WI38 (cell line): ENCODE measurements around the gene DZIP1.

Experiments
- H3K4me3 ChIP-seq: 2 replicates; pipeline ENCODE4 v1.5.1; 2011; ENCODE audit warnings: low read depth, mild to moderate bottlenecking, control low read depth, low read length
- TF ChIP-seq, protein P1 (sequence below): IDR thresholded peaks from 2 replicates; pipeline ENCODE4 v1.5.1; 2012; ENCODE audit warnings: low read depth, mild to moderate bottlenecking, control low read depth, low read length

The DZIP1 gene

DNA sequence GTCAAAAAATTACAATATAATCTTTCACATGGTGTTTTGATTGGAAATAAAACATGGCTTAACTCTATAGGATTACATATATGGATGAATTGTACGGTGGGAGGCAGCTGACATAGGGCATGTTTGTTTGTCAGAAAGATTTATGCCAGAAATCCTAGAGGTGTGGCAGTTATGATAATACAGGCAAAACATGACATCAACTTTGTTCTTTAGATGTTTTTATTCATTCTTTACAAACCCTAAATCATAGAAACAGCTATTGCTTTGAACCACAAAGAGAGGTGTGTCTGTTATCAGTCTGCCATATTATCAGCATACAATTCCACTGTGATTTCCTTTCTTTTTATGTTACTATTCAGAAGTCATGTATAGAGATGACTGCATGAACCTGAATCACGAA lies 100.2 kb downstream of the DZIP1 start:
- TF ChIP-seq, protein P1, sequence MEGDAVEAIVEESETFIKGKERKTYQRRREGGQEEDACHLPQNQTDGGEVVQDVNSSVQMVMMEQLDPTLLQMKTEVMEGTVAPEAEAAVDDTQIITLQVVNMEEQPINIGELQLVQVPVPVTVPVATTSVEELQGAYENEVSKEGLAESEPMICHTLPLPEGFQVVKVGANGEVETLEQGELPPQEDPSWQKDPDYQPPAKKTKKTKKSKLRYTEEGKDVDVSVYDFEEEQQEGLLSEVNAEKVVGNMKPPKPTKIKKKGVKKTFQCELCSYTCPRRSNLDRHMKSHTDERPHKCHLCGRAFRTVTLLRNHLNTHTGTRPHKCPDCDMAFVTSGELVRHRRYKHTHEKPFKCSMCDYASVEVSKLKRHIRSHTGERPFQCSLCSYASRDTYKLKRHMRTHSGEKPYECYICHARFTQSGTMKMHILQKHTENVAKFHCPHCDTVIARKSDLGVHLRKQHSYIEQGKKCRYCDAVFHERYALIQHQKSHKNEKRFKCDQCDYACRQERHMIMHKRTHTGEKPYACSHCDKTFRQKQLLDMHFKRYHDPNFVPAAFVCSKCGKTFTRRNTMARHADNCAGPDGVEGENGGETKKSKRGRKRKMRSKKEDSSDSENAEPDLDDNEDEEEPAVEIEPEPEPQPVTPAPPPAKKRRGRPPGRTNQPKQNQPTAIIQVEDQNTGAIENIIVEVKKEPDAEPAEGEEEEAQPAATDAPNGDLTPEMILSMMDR = no peak

DNA sequence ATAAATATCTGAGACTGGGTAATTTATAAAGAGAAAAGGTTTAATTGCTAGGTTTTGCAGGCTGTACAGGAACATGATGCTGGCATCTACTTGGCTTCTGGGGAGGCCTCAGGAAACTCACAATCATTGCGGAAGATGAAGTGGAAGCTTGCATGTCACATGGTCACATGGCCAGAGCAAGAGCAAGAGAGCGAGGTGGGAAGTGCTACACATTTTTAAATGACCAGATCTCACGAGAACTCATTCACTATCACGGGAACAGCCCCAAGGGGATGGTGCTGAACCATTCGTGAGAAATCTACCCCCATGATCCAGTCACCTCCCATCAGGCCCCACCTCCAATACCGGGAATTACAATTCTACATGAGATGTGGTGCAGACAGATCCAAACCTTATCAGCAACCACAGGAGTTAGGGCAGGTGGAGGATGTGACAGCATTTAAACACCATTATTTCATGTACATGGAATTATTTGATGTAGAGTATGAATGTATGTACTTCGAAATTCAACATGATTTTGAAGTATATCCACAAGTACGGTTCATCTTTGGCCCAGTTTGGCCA lies 102.5 kb downstream of the DZIP1 start:
- no peak overlapping the region for H3K4me3 ChIP-seq
- TF ChIP-seq, protein P1 = no peak

More for the DNA sequence above, 100.2 kb downstream of the DZIP1 start:
- H3K4me3 ChIP-seq = no peak overlapping the region

DNA sequence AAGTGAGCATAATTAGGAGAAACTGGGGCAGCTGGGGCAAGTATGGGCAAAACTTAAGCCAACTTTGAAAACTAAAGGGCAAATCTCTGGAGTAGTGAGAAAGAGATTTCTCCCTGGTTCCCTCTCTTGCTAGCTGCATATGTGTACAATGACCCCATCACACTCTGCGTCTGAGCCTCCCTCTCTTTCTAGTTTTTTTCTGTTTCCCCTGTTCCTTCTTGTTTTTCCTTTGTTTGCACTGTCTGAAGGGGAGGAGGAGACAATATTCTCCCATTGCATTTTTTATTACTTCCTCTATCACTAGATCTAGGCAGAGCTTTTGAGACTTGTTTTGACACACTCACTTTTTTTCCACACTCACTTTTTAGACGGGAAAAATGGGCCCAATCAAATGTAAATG lies 103.2 kb downstream of the DZIP1 start:
- H3K4me3 ChIP-seq = no peak overlapping the region
- TF ChIP-seq, protein P1 = no peak

DNA sequence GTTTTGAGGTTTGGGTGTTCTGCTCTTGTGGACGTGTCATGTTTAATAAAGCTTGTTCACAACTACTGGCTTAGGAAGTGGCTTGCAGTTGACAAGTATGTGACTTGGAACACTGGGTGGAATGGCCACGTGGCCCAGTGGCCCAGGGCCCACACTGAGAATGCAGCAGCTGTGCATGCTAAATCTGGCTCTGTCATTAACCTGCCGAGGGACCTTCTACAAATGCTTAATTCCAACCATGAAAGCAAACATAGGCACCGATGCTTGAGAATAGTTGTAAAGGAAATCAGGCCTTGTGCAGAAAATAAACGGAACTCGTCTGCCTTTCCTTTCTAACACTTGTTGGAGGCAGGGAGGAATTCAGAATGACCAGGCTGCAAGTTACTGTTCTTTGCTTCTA lies 103.6 kb downstream of the DZIP1 start:
- TF ChIP-seq, protein P1 = no peak
- H3K4me3 ChIP-seq = no peak overlapping the region

DNA sequence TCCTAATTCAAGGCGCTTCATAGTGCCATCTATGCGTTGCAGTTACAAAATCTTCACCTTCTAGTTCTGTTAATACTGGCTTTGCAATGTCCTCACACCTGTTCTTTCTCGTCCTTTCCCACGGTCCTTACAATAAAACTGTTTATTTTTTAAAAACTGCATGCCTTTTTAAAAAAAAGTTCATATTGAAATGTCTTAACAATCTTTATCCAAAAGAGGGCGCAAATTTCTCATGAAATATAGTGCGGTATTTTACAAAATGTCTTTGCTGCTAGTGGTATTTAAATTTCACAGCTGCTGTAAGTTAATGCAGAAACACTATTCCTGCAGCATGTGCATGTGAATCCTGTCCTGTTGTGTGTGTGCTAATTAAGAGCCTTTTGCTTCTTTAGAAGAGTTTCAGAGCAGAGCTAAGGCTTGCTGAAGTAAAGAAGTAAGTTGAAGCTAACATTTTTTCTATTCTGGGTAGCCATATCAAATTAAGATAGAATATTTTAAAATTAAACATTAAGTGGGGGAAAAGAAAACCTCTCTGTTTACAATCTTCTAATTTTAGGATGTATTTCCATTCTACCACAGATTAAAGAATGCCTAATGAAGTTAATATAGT lies 107.8 kb downstream of the DZIP1 start:
- TF ChIP-seq, protein P1 = peak; percentile 16; the same call in 1 of the 2 replicates
- no peak overlapping the region for H3K4me3 ChIP-seq

DNA sequence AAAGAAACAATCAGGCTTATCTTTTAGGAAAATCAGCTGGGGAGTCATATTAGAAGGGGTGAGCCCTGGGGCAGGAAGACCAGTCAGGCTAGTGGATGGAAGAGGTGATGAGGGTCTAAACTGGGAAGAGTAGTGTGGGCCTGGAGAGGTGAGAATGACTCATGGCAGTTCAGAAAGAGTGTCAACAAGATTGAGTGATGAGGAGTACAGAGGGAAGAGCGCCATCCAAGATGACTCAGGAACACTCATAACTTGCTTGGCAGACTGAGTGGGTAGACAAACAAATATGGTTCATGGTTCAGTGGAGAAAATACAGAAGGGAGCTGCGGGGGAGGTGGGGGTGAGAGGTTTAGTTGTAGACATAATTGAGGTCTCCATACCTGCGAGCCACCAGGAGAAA lies 109.3 kb downstream of the DZIP1 start:
- no peak overlapping the region for H3K4me3 ChIP-seq
- TF ChIP-seq, protein P1 = no peak

DNA sequence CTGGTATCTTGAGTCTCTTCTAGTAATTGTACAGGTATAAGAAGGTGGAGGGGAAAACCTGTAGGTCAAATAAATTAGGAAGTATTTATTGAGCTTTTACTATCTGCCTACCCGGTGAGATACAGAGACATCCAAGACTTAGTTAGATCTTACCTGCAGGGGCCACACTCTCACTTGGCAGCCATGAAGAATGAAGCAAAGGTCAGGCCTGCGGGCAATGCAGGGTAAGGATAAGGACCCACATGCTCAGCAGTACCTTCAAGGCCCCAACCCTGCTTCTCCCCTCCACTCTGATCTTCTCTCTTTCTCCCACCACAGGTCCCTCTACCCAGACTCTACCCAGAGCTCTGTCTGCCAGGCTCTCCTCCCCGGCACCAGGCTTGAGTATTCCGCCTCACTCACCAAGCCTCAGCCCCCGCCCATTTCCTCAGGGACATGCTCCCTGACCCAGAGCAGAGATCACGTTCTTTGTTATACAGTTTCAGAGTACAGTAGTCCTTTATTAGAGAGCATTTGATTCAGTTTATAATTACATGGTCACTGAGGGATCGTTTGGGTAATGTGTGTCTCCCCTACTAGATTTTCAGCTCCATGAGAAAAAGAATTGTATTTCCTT lies 110.9 kb downstream of the DZIP1 start:
- TF ChIP-seq, protein P1 = no peak

More for the DNA sequence above, 110.9 kb downstream of the DZIP1 start:
- H3K4me3 ChIP-seq = no peak overlapping the region
